HG02981 (cell line): ENCODE measurements around the gene HLA-DMA.
"Not testable (repeated sequence)": the region's sequence is repeated elsewhere in the genome, so short reads cannot be mapped to it uniquely, and the experiment has no call there.

Experiments used
- ATAC-seq: cut with Tn5 transposase; IDR thresholded peaks from one replicate; pipeline ENCODE4 v1.9.1; 2021; ENCODE audit warnings: mild to moderate bottlenecking, moderate library complexity; ENCODE audit not compliant: unreplicated experiment

The HLA-DMA gene

GRCh38 chr6:32954986-32955802, 2.3 kb upstream of the HLA-DMA start:
- no peak for ATAC-seq

- no peak for ATAC-seq
Measured at GRCh38 chr6:32954267-32954666, 1.4 kb upstream of the HLA-DMA start.

GRCh38 chr6:32953775-32954174, 878 bp upstream of the HLA-DMA start:
- no peak for ATAC-seq

GRCh38 chr6:32950449-32950848, 2.4 kb downstream of the HLA-DMA start:
- ATAC-seq, result no peak

- ATAC-seq, result no peak
Measured at GRCh38 chr6:32950010-32950409, 2.9 kb downstream of the HLA-DMA start.

GRCh38 chr6:32949113-32949512, 3.8 kb downstream of the HLA-DMA start:
- no peak for ATAC-seq

GRCh38 chr6:32947552-32948465, 5.1 kb downstream of the HLA-DMA start:
- no peak for ATAC-seq

GRCh38 chr6:32946893-32947292, 6.0 kb downstream of the HLA-DMA start:
- no peak for ATAC-seq

GRCh38 chr6:32945953-32946352, 6.9 kb downstream of the HLA-DMA start:
- no peak for ATAC-seq

GRCh38 chr6:32945108-32945760, 7.7 kb downstream of the HLA-DMA start:
- no peak for ATAC-seq

- peak; percentile 50 for ATAC-seq
Measured at GRCh38 chr6:32943864-32944649, 8.8 kb downstream of the HLA-DMA start.

GRCh38 chr6:32942555-32943123, 10.3 kb downstream of the HLA-DMA start:
- not testable (repeated sequence) for ATAC-seq

GRCh38 chr6:32941214-32941768, 11.6 kb downstream of the HLA-DMA start:
- peak; percentile 53 for ATAC-seq

GRCh38 chr6:32940656-32941213, 12.2 kb downstream of the HLA-DMA start, which contains the start of gene HLA-DMB:
Gene HLA-DMB (minus strand): TSS chr6:32941028. CDS start chr6:32940807, 221 bp downstream.
- ATAC-seq, result peak; percentile 44

GRCh38 chr6:32938494-32938893, 14.4 kb downstream of the HLA-DMA start:
- no peak for ATAC-seq

- no peak for ATAC-seq
Measured at GRCh38 chr6:32937230-32937633, 15.7 kb downstream of the HLA-DMA start.

GRCh38 chr6:32936239-32937152, 16.4 kb downstream of the HLA-DMA start:
- no peak for ATAC-seq

GRCh38 chr6:32935551-32936238, 17.2 kb downstream of the HLA-DMA start:
- no peak for ATAC-seq
